ENCODE data around the gene SMAD3.

GRCh38 chr15:67193223-67193990 lies 128.0 kb downstream of the SMAD3 start:
- no peak for TF ChIP-seq CTCF (IDR thresholded peaks at IDR 0.05)
- TF ChIP-seq POLR2AphosphoS5 (IDR thresholded peaks at IDR 0.05) = no peak
- TF ChIP-seq POLR2A (IDR thresholded peaks at IDR 0.05) = no peak
- no peak for TF ChIP-seq EP300 (IDR thresholded peaks at IDR 0.05)

All from suprapubic skin (tissue), 4 donors.